ENCODE results near the gene HBM. TPM values are rescaled to one million over a fixed set of nuclear protein-coding genes. Genes with fewer than 3 reads are reported as not detected.
A peak's percentile ranks its signal among the peaks of the same experiment; 100 is the strongest.

The HBM gene
- total and polyA plus RNA-seq, 4 donors, result 0.28 to 2,893 TPM; not detected in 2

DNA sequence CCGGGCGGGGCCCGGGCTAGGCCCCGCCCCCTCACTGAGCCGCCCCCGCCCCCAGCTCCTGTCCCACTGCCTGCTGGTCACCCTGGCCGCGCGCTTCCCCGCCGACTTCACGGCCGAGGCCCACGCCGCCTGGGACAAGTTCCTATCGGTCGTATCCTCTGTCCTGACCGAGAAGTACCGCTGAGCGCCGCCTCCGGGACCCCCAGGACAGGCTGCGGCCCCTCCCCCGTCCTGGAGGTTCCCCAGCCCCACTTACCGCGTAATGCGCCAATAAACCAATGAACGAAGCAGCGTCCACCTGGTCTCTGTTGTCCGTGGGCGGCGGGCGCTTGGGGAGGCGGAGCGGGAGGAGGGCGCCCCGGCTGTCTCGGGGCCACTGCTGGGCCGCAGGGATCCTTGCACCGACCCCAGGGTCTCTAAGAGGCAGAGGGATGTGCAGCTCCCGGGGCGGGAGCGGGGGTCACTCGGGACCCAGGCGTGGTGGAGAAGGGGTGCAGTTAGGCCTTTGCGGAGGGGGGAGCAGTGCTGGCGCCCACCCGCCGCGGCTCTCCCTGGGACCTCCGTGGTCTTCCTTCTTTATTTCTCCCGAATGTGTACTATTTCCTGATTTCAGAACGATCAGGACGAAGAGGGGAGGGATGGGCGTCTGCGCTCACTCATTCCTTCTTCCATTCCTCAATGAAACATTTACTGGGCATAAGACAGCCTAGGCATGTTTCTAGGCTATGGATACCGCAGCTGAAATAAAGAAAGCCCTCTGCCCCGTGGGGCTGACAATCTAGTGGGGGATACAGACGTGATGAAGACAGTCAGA is 11.4 kb upstream of the HBM start:
- H3K27me3 ChIP-seq (ENCODE audit: control insufficient read depth in 4 of 4, insufficient read depth in 4 of 4, low read length in 3 of 4), result peaks cover 0 to 2% (median under 1%) of the 10 kb centered on the region in 4 donors
- H3K27ac ChIP-seq (ENCODE audit: low read depth in 1 of 2, low read length in 2 of 2), result no peak overlapping the region
- no peaks in the 10 kb centered on the region for H3K9me3 ChIP-seq (ENCODE audit: control insufficient read depth in 4 of 4, low read length in 3 of 4)
- peak overlapping the region in 1 of 3 donors; percentile 16 for H3K4me3 ChIP-seq (ENCODE audit: low read depth in 1 of 3, low read length in 3 of 3)
- no peak for TF ChIP-seq RAD21 (IDR thresholded peaks at IDR 0.05)
- no peak for TF ChIP-seq HNF4G (IDR thresholded peaks at IDR 0.05)
- no peak for TF ChIP-seq GABPA (IDR thresholded peaks at IDR 0.05 in 1 of 2, conservative IDR thresholded peaks at IDR 0.05 in 1 of 2)
- TF ChIP-seq, protein P1, sequence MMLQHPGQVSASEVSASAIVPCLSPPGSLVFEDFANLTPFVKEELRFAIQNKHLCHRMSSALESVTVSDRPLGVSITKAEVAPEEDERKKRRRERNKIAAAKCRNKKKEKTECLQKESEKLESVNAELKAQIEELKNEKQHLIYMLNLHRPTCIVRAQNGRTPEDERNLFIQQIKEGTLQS (IDR thresholded peaks at IDR 0.05), result no peak
- no peak for TF ChIP-seq JUND (IDR thresholded peaks at IDR 0.05)
- TF ChIP-seq YY1 (IDR thresholded peaks at IDR 0.05), result no peak
- TF ChIP-seq FOXA1 (IDR thresholded peaks at IDR 0.05), result no peak
- H3K4me1 ChIP-seq (ENCODE audit: control insufficient read depth in 4 of 4, insufficient read depth in 4 of 4, low read length in 3 of 4), result peaks cover 0 to 9% (median 5%) of the 10 kb centered on the region in 4 donors
- DNase-seq (ENCODE audit: low spot score), result peak; percentile 35
- no peak overlapping the region for H3K9ac ChIP-seq (ENCODE audit: low read depth in 1 of 2, low read length in 2 of 2)
- H3K36me3 ChIP-seq (ENCODE audit: control insufficient read depth in 4 of 4, insufficient read depth in 3 of 4, low read depth in 1 of 4, low read length in 3 of 4), result no peaks in the 10 kb centered on the region
- WGBS, result 6% methylated on average over 53 of the region's 59 CpGs

DNA sequence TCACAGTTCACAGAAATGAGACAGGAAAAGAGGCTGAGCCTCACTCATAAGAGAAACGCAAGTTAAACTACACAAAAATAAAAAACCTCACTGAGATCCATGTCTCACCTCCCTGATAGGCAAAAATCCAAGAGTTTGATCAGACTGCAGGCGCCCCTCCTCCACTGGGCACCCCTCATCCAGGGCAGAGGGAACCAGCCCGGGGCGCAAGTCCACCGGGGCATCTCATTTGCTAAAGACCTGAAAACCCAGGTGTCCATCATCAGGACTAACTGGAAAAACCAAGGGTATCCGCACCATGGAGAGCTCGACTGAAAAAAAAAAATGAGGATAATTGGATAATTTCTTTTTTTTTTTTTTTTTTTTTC is 10.8 kb upstream of the HBM start:
- peaks cover 0 to 2% (median under 1%) of the 10 kb centered on the region in 4 donors for H3K27me3 ChIP-seq (ENCODE audit: control insufficient read depth in 4 of 4, insufficient read depth in 4 of 4, low read length in 3 of 4)
- no peaks in the 10 kb centered on the region for H3K36me3 ChIP-seq (ENCODE audit: control insufficient read depth in 4 of 4, insufficient read depth in 3 of 4, low read depth in 1 of 4, low read length in 3 of 4)
- no peak for DNase-seq (ENCODE audit: low spot score)
- H3K4me3 ChIP-seq (ENCODE audit: low read depth in 1 of 3, low read length in 3 of 3), result no peak overlapping the region
- 63% methylated on average over 7 of the region's 7 CpGs for WGBS
- H3K27ac ChIP-seq (ENCODE audit: low read depth in 1 of 2, low read length in 2 of 2), result no peak overlapping the region
- TF ChIP-seq, protein P2, sequence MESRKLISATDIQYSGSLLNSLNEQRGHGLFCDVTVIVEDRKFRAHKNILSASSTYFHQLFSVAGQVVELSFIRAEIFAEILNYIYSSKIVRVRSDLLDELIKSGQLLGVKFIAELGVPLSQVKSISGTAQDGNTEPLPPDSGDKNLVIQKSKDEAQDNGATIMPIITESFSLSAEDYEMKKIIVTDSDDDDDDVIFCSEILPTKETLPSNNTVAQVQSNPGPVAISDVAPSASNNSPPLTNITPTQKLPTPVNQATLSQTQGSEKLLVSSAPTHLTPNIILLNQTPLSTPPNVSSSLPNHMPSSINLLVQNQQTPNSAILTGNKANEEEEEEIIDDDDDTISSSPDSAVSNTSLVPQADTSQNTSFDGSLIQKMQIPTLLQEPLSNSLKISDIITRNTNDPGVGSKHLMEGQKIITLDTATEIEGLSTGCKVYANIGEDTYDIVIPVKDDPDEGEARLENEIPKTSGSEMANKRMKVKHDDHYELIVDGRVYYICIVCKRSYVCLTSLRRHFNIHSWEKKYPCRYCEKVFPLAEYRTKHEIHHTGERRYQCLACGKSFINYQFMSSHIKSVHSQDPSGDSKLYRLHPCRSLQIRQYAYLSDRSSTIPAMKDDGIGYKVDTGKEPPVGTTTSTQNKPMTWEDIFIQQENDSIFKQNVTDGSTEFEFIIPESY (IDR thresholded peaks at IDR 0.05), result no peak
- TF ChIP-seq, protein P3, sequence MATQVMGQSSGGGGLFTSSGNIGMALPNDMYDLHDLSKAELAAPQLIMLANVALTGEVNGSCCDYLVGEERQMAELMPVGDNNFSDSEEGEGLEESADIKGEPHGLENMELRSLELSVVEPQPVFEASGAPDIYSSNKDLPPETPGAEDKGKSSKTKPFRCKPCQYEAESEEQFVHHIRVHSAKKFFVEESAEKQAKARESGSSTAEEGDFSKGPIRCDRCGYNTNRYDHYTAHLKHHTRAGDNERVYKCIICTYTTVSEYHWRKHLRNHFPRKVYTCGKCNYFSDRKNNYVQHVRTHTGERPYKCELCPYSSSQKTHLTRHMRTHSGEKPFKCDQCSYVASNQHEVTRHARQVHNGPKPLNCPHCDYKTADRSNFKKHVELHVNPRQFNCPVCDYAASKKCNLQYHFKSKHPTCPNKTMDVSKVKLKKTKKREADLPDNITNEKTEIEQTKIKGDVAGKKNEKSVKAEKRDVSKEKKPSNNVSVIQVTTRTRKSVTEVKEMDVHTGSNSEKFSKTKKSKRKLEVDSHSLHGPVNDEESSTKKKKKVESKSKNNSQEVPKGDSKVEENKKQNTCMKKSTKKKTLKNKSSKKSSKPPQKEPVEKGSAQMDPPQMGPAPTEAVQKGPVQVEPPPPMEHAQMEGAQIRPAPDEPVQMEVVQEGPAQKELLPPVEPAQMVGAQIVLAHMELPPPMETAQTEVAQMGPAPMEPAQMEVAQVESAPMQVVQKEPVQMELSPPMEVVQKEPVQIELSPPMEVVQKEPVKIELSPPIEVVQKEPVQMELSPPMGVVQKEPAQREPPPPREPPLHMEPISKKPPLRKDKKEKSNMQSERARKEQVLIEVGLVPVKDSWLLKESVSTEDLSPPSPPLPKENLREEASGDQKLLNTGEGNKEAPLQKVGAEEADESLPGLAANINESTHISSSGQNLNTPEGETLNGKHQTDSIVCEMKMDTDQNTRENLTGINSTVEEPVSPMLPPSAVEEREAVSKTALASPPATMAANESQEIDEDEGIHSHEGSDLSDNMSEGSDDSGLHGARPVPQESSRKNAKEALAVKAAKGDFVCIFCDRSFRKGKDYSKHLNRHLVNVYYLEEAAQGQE (IDR thresholded peaks at IDR 0.05), result no peak
- TF ChIP-seq EGR1 (IDR thresholded peaks at IDR 0.05; ENCODE audit: low read depth in 2 of 2) (no peak), HNF4G (IDR thresholded peaks at IDR 0.05) (no peak), RAD21 (IDR thresholded peaks at IDR 0.05) (no peak), SP1 (IDR thresholded peaks at IDR 0.05) (no peak), TAF1 (conservative IDR thresholded peaks at IDR 0.05) (no peak)
- no peak overlapping the region for H3K9ac ChIP-seq (ENCODE audit: low read depth in 1 of 2, low read length in 2 of 2)
- peaks cover 0 to 9% (median 5%) of the 10 kb centered on the region in 4 donors for H3K4me1 ChIP-seq (ENCODE audit: control insufficient read depth in 4 of 4, insufficient read depth in 4 of 4, low read length in 3 of 4)
- no peaks in the 10 kb centered on the region for H3K9me3 ChIP-seq (ENCODE audit: control insufficient read depth in 4 of 4, low read length in 3 of 4)

Measured in liver (tissue), 9 donors.